ENCODE data around the gene UNKL.

The UNKL gene

DNA sequence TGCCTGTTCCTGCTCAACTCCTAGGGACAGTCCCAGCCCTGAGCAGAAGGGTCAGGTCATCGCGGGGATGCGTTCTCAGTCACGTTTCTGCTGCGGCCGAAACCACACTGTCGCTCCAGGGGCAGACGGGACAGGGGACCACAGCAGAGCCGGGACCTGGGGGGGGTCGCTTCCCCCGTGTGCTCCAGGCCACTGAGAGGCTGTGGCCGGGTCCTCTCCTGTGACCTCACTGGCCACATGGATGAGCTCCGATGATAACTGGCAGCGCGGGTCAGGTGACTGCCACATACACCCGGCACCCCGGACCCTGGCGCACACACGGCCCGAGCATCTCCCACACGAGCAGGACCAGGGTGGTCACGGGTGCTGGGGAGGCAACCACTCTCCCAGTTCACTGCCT, 50.0 kb downstream of the UNKL start:
- Histone ChIP-seq H3K27me3 (replicated peaks; ENCODE audit: control insufficient read depth, insufficient read depth, low read length) (no peaks in the 10 kb centered on the region), H3K36me3 (ENCODE audit: control insufficient read depth, insufficient read depth, low read length) (peaks cover 28% of the 10 kb centered on the region), H3K4me3 (replicated peaks; ENCODE audit: low read depth, low read length) (no peak overlapping the region)
- TF ChIP-seq, protein P1, sequence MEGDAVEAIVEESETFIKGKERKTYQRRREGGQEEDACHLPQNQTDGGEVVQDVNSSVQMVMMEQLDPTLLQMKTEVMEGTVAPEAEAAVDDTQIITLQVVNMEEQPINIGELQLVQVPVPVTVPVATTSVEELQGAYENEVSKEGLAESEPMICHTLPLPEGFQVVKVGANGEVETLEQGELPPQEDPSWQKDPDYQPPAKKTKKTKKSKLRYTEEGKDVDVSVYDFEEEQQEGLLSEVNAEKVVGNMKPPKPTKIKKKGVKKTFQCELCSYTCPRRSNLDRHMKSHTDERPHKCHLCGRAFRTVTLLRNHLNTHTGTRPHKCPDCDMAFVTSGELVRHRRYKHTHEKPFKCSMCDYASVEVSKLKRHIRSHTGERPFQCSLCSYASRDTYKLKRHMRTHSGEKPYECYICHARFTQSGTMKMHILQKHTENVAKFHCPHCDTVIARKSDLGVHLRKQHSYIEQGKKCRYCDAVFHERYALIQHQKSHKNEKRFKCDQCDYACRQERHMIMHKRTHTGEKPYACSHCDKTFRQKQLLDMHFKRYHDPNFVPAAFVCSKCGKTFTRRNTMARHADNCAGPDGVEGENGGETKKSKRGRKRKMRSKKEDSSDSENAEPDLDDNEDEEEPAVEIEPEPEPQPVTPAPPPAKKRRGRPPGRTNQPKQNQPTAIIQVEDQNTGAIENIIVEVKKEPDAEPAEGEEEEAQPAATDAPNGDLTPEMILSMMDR (IDR thresholded peaks at IDR 0.05; ENCODE audit: insufficient read depth, low read length, poor library complexity, severe bottlenecking): no peak
- DNase-seq (ENCODE audit: extremely low read depth, insufficient read length): peak; percentile 13

DNA sequence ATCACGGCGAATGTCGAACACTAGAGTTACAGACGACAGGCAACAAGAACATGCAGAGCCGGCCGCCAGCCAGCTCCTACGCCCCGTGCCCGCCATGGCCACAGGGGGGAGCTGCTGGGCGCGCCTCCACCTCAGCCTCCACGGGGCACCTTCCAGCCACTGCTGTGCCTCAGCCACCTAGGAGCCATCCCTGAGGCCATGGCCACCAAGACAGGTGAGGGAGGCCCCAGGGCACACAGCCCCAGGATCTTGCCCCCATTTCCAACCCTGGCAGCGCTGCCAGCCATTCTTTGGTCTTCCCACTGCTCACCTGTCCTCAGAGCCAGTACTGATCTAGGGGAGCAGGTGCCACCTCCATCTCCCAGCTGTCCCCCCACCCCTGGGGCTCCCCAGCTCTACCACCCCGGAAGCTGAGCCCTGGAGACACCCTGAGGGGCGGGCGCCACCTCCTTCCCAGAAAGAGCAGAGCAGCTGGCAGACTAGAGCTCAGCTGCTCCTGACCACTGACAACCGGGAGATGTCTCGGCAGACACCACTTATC, 50.9 kb downstream of the UNKL start:
- TF ChIP-seq, protein P1 (IDR thresholded peaks at IDR 0.05; ENCODE audit: insufficient read depth, low read length, poor library complexity, severe bottlenecking): peak; percentile 96
- no peaks in the 10 kb centered on the region for H3K27me3 ChIP-seq (replicated peaks; ENCODE audit: control insufficient read depth, insufficient read depth, low read length)
- peaks cover 28% of the 10 kb centered on the region for H3K36me3 ChIP-seq (ENCODE audit: control insufficient read depth, insufficient read depth, low read length)
- no peak overlapping the region for H3K4me3 ChIP-seq (replicated peaks; ENCODE audit: low read depth, low read length)
- DNase-seq (ENCODE audit: extremely low read depth, insufficient read length): peak; percentile 69

DNA sequence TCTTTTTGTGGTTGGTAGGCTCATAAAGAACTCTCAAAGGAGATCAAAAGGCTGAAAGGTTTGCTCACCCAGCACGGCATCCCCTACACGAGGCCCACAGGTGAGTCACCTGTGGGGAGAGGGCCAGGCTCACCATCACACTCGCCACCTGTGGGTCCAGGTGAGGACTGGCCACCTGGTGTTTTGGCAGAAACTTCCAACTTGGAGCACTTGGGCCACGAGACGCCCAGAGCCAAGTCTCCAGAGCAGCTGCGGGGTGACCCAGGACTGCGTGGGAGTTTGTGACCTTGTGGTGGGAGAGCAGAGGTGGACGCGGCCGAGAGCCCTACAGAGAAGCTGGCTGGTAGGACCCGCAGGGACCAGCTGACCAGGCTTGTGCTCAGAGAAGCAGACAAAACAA, 51.7 kb downstream of the UNKL start:
- H3K36me3 ChIP-seq (ENCODE audit: control insufficient read depth, insufficient read depth, low read length): peaks cover 28% of the 10 kb centered on the region

DNA sequence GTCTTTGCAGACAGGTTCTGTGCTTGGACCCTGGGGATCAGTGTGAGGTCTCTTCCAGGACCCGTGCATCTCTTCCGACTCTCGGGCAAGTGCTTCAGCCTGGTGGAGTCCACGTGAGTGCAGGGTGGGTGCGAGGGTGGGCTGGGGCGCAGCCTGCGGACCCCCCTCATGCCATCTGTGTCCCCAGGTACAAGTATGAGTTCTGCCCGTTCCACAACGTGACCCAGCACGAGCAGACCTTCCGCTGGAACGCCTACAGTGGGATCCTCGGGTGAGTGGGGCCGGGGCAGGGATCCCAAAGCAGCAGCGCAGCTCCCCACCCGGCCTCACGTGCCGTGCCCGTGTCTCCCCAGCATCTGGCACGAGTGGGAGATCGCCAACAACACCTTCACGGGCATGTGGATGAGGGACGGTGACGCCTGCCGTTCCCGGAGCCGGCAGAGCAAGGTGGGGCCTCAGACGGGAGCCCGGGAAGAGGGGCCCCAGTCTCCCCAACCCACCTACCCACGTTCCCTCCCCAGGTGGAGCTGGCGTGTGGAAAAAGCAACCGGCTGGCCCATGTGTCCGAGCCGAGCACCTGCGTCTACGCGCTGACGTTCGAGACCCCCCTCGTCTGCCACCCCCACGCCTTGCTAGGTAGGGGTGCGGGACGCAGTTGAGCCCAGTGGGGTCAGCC, 52.7 kb downstream of the UNKL start:
- H3K27me3 ChIP-seq (replicated peaks; ENCODE audit: control insufficient read depth, insufficient read depth, low read length): no peaks in the 10 kb centered on the region
- DNase-seq (ENCODE audit: extremely low read depth, insufficient read length): no peak
- peaks cover 25% of the 10 kb centered on the region for H3K36me3 ChIP-seq (ENCODE audit: control insufficient read depth, insufficient read depth, low read length)
- TF ChIP-seq, protein P1 (IDR thresholded peaks at IDR 0.05; ENCODE audit: insufficient read depth, low read length, poor library complexity, severe bottlenecking): no peak
- H3K4me3 ChIP-seq (replicated peaks; ENCODE audit: low read depth, low read length): no peak overlapping the region

More for the DNA sequence above, 51.7 kb downstream of the UNKL start:
- no peaks in the 10 kb centered on the region for H3K27me3 ChIP-seq (replicated peaks; ENCODE audit: control insufficient read depth, insufficient read depth, low read length)
- DNase-seq (ENCODE audit: extremely low read depth, insufficient read length): no peak
- TF ChIP-seq, protein P1 (IDR thresholded peaks at IDR 0.05; ENCODE audit: insufficient read depth, low read length, poor library complexity, severe bottlenecking): no peak
- H3K4me3 ChIP-seq (replicated peaks; ENCODE audit: low read depth, low read length): no peak overlapping the region

DNA sequence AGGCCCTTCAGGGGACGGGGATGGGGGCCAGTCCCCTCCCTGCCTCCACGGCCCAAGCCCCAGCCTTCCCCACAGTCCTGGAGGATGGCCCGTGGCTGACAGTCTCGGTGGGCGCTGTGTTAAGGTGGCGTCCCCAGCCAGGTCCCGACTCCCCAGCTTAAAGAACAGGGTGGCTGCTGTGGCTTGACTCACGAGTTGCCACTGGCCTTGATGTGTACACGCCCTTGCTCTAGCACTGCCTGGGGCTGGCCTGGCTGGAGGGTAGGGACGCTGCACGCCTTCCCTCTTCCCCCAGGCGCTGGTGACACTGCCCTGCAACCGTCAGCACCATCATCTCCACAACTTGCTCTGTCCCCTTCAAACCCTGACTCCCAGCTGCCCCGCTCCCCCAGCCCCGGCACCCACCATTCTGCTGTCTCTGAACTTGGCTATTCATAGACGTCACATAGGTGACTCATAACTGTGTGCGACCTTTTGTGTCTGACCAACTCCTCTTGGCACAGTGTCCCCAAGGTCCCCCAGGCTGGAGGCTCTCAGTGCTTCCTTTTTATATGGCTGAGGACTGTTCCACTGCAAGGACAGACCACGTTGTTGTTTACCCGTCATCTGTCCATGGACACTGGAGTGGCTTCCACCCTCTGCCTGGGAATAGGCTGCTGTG, 56.5 kb downstream of the UNKL start:
- H3K36me3 ChIP-seq (ENCODE audit: control insufficient read depth, insufficient read depth, low read length): peaks cover 12% of the 10 kb centered on the region
- DNase-seq (ENCODE audit: extremely low read depth, insufficient read length): no peak
- no peaks in the 10 kb centered on the region for H3K27me3 ChIP-seq (replicated peaks; ENCODE audit: control insufficient read depth, insufficient read depth, low read length)
- H3K4me3 ChIP-seq (replicated peaks; ENCODE audit: low read depth, low read length): no peak overlapping the region
- TF ChIP-seq, protein P1 (IDR thresholded peaks at IDR 0.05; ENCODE audit: insufficient read depth, low read length, poor library complexity, severe bottlenecking): no peak

Measured in GM06990 (cell line).